Panc1 (cell line): ENCODE data around the gene KRT35. TPM values are rescaled to one million over a fixed set of nuclear protein-coding genes. Genes with fewer than 3 reads are reported as not detected.

Experiments
- ATAC-seq: fragments of 200-7000 bp; cut with Tn5 transposase; 2 replicates; pipeline ENCODE4 v1.9.1; 2020; ENCODE audit warnings: mild to moderate bottlenecking, moderate library complexity
- BruUV-seq: library from RNA; stranded (reverse); fragments of 400-500 nt; replicated peaks from 2 replicates; lab custom pipeline; 2021; lab: Mats Ljungman, UMichigan
- CTCF ChIA-PET: fragments of 300-600 bp; sonication (Branson Sonifier 250); formaldehyde crosslinking; loops from one replicate; lab custom pipeline; 2022; ENCODE audit warnings: antibody characterized with exemption; lab: Charles Lee
- POLR2A ChIA-PET: fragments of 300-600 bp; sonication (Branson Sonifier 250); formaldehyde crosslinking; loops from one replicate; lab custom pipeline; 2022; ENCODE audit warnings: antibody characterized with exemption; lab: Charles Lee
- DNase-seq: peaks from one replicate; pipeline ENCODE4 v3.0.0-alpha.2; 2010; ENCODE audit warnings: low read depth, low spot score
- H3K27ac ChIP-seq: 2 replicates; pipeline ENCODE4 v1.5.1; 2011; ENCODE audit warnings: mild to moderate bottlenecking, low read length, inconsistent platforms
- H3K27me3 ChIP-seq: fragments of 200-500 bp; sonication (Bioruptor generic); 2 replicates; pipeline ENCODE4 v1.6.0; 2014; ENCODE audit warnings: low read length, inconsistent platforms; ENCODE audit not compliant: control insufficient read depth, insufficient read depth
- H3K36me3 ChIP-seq: fragments of 200-500 bp; sonication (Bioruptor generic); 2 replicates; pipeline ENCODE4 v1.5.1; 2014; ENCODE audit warnings: inconsistent platforms, mild to moderate bottlenecking, low read length, moderate library complexity; ENCODE audit not compliant: control insufficient read depth, insufficient read depth
- H3K4me1 ChIP-seq: 2 replicates; pipeline ENCODE4 v1.5.1; 2011; ENCODE audit warnings: inconsistent platforms, mild to moderate bottlenecking, low read length, moderate library complexity; ENCODE audit not compliant: control insufficient read depth, insufficient read depth
- H3K4me3 ChIP-seq, 2 experiments: 2 replicates each; pipeline ENCODE4 v1.5.1; 2011 to 2012; ENCODE audit warnings: low read depth in 2 of 2, low read length in 2 of 2, mild to moderate bottlenecking in 2 of 2, inconsistent platforms in 1 of 2, moderate library complexity in 1 of 2
- H3K9me3 ChIP-seq: fragments of 200-500 bp; sonication (Bioruptor generic); 2 replicates; pipeline ENCODE4 v1.5.1; 2014; ENCODE audit warnings: low read depth, mild to moderate bottlenecking, inconsistent platforms, low read length, moderate library complexity; ENCODE audit not compliant: control insufficient read depth, insufficient read depth
- POLR2AphosphoS5 ChIP-seq: IDR thresholded peaks from 2 replicates; pipeline ENCODE4 v1.6.1; 2012; ENCODE audit warnings: mild to moderate bottlenecking, low read depth, low read length, moderate library complexity
- SIN3A ChIP-seq: IDR thresholded peaks from 2 replicates; pipeline ENCODE4 v1.6.1; 2012; ENCODE audit warnings: low read depth, mild to moderate bottlenecking, low read length, moderate library complexity, borderline replicate concordance; ENCODE audit not compliant: insufficient read depth
- TCF7L2 ChIP-seq: IDR thresholded peaks from 2 replicates; pipeline ENCODE4 v1.6.1; 2011; ENCODE audit warnings: mild to moderate bottlenecking, low read depth, low read length, inconsistent platforms
- in situ Hi-C: cut with HindIII; loops from 2 replicates; pipeline ENCODE4 v1.10.0; 2016; ENCODE audit warnings: low sequenced_read_pairs, low pct_unique_long_range_greater_than_20kb
- intact Hi-C: fragments of 100-400 bp; cut with micrococcal nuclease; formaldehyde crosslinking; loops from one replicate; pipeline ENCODE4 v1.10.0; 2022; ENCODE audit not compliant: unreplicated experiment
- total RNA-seq: library from RNA; stranded (reverse); gene quantifications from one replicate; pipeline ENCODE4 v1.2.1, GENCODE V29; 2021; ENCODE audit not compliant: unreplicated experiment
- TF ChIP-seq, protein P1 (sequence below), 2 experiments: IDR thresholded peaks; 2 replicates each; pipeline ENCODE4 v1.6.1; 2011 to 2012; ENCODE audit warnings: low read depth in 2 of 2, control low read depth in 1 of 2, low read length in 1 of 2, mild to moderate bottlenecking in 1 of 2, moderate library complexity in 1 of 2; ENCODE audit not compliant: insufficient read depth in 1 of 2
- TF ChIP-seq, protein P2 (sequence below): fragments of 450-650 bp; IDR thresholded peaks from 2 replicates; pipeline ENCODE4 v1.5.1; 2017; ENCODE audit warnings: mild to moderate bottlenecking

Gene KRT35
- total RNA-seq, 1 experiment from 2014 or later: not detected

DNA sequence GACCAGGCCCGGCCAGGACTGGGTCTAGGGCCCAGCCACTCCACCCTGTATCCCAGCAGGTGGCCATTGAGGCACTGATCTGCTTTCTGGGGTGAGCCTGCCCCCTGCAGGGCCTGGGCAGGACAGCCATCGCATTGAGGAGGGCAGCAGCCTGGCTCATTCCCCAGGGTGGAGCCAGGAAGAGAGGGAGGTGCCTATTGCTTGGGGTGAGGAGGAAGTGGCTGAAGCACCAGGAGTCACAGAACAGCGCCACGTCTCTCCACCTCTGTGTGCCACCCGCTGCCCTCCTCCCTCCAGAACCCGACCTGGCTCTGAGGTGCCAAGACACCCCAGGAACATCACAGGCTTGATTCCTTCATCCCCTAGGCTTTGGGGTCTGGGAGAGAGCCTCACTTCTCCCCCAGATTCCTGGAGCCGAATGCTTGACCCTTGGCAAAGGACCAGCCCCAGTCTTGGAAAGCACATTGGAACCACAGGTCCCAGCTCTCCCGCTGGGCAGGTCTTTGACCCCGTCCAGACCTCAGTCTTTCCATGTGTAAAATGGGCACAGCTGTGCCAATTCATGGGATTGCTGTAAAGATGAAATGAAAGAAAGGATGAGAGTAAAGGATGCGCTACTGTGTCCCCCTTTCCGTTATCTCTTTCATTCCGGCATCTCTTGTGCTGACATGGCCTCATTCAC is 16.0 kb upstream of the KRT35 start:
- ChIA-PET POLR2A (interaction anchor here (0.7 kb wide), 1 partner anchor 83 kb away, joined by 4 read pairs; no protein-coding TSS in a partner anchor), CTCF (no interaction called here)
- Histone ChIP-seq H3K27ac (peak overlapping the region; percentile 78), H3K36me3 (no peaks in the 10 kb centered on the region), H3K27me3 (no peaks in the 10 kb centered on the region), H3K4me3 (no peak overlapping the region), H3K9me3 (no peaks in the 10 kb centered on the region), H3K4me1 (peaks cover 28% of the 10 kb centered on the region)
- intact Hi-C loops: no loop called here
- peak; percentile 88 for ATAC-seq
- BruUV-seq: no TSS peak
- no peak for DNase-seq
- in situ Hi-C loops: no loop called here
- TF ChIP-seq POLR2AphosphoS5 (no peak), TCF7L2 (no peak), SIN3A (no peak)
- TF ChIP-seq, protein P1, sequence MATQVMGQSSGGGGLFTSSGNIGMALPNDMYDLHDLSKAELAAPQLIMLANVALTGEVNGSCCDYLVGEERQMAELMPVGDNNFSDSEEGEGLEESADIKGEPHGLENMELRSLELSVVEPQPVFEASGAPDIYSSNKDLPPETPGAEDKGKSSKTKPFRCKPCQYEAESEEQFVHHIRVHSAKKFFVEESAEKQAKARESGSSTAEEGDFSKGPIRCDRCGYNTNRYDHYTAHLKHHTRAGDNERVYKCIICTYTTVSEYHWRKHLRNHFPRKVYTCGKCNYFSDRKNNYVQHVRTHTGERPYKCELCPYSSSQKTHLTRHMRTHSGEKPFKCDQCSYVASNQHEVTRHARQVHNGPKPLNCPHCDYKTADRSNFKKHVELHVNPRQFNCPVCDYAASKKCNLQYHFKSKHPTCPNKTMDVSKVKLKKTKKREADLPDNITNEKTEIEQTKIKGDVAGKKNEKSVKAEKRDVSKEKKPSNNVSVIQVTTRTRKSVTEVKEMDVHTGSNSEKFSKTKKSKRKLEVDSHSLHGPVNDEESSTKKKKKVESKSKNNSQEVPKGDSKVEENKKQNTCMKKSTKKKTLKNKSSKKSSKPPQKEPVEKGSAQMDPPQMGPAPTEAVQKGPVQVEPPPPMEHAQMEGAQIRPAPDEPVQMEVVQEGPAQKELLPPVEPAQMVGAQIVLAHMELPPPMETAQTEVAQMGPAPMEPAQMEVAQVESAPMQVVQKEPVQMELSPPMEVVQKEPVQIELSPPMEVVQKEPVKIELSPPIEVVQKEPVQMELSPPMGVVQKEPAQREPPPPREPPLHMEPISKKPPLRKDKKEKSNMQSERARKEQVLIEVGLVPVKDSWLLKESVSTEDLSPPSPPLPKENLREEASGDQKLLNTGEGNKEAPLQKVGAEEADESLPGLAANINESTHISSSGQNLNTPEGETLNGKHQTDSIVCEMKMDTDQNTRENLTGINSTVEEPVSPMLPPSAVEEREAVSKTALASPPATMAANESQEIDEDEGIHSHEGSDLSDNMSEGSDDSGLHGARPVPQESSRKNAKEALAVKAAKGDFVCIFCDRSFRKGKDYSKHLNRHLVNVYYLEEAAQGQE (IDR thresholded peaks at IDR 0.05; ENCODE audit: insufficient read depth in 1 of 2, low read depth in 2 of 2, low read length in 1 of 2): no peak
- TF ChIP-seq, protein P2, sequence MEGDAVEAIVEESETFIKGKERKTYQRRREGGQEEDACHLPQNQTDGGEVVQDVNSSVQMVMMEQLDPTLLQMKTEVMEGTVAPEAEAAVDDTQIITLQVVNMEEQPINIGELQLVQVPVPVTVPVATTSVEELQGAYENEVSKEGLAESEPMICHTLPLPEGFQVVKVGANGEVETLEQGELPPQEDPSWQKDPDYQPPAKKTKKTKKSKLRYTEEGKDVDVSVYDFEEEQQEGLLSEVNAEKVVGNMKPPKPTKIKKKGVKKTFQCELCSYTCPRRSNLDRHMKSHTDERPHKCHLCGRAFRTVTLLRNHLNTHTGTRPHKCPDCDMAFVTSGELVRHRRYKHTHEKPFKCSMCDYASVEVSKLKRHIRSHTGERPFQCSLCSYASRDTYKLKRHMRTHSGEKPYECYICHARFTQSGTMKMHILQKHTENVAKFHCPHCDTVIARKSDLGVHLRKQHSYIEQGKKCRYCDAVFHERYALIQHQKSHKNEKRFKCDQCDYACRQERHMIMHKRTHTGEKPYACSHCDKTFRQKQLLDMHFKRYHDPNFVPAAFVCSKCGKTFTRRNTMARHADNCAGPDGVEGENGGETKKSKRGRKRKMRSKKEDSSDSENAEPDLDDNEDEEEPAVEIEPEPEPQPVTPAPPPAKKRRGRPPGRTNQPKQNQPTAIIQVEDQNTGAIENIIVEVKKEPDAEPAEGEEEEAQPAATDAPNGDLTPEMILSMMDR: peak; percentile 85

DNA sequence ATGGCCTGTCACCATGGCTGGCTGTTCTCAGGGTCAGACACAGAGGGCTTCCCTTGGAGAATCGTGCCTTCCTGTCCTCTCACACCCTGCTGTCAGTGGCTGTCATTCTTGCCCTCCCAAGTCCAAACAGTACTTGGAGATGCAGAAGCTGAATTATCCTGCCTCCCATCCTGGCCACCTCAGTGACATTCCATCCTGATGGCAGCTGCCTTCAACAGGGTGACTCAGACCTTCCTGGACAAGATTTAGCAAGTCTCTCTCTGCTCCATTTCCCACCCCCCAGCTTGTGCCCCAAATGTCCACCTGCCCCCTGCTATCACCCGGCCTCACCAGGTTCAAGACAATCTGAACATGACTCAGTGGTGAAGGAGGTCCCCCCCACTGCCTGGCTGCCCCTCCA is 13.6 kb upstream of the KRT35 start:
- BruUV-seq: no TSS peak

More for the DNA sequence above, 13.6 kb upstream of the KRT35 start:
- ATAC-seq: 0 out of 2 replicates have a peak, but pooled peaks have one; percentile 35
- H3K27me3 ChIP-seq: no peaks in the 10 kb centered on the region
- intact Hi-C loops: no loop called here
- TF ChIP-seq, protein P2: no peak
- TF ChIP-seq SIN3A: no peak
- TF ChIP-seq, protein P1 (IDR thresholded peaks at IDR 0.05; ENCODE audit: insufficient read depth in 1 of 2, low read depth in 2 of 2, low read length in 1 of 2): no peak
- no peak for TF ChIP-seq POLR2AphosphoS5
- no peak for TF ChIP-seq TCF7L2
- in situ Hi-C loops: no loop called here
- H3K36me3 ChIP-seq: no peaks in the 10 kb centered on the region
- no peak overlapping the region for H3K4me3 ChIP-seq
- ChIA-PET POLR2A (no interaction called here), CTCF (interaction anchor here (0.8 to 1.1 kb wide), 3 partner anchors 54 to 155 kb away, joined by 3 to 4 read pairs (median 3); no protein-coding TSS in a partner anchor)
- H3K4me1 ChIP-seq: peaks cover 38% of the 10 kb centered on the region
- DNase-seq: no peak
- no peaks in the 10 kb centered on the region for H3K9me3 ChIP-seq
- H3K27ac ChIP-seq: peak overlapping the region; percentile 2; the same call in 1 of the 2 replicates
